Panc1 (cell line): ENCODE data around the gene LENEP. TPM values are rescaled to one million over a fixed set of nuclear protein-coding genes. Genes with fewer than 3 reads are reported as not detected.
A peak's percentile ranks its signal among the peaks of the same experiment; 100 is the strongest.

Source experiments
- ATAC-seq: fragments of 200-7000 bp; cut with Tn5 transposase; 2 replicates; pipeline ENCODE4 v1.9.1; 2020; ENCODE audit warnings: mild to moderate bottlenecking, moderate library complexity
- BruUV-seq: library from RNA; stranded (reverse); fragments of 400-500 nt; replicated peaks from 2 replicates; lab custom pipeline; 2021; lab: Mats Ljungman, UMichigan
- CTCF ChIA-PET: fragments of 300-600 bp; sonication (Branson Sonifier 250); formaldehyde crosslinking; loops from one replicate; lab custom pipeline; 2022; ENCODE audit warnings: antibody characterized with exemption; lab: Charles Lee
- POLR2A ChIA-PET: fragments of 300-600 bp; sonication (Branson Sonifier 250); formaldehyde crosslinking; loops from one replicate; lab custom pipeline; 2022; ENCODE audit warnings: antibody characterized with exemption; lab: Charles Lee
- DNase-seq: peaks from one replicate; pipeline ENCODE4 v3.0.0-alpha.2; 2010; ENCODE audit warnings: low read depth, low spot score
- H3K27ac ChIP-seq: 2 replicates; pipeline ENCODE4 v1.5.1; 2011; ENCODE audit warnings: mild to moderate bottlenecking, low read length, inconsistent platforms
- H3K27me3 ChIP-seq: fragments of 200-500 bp; sonication (Bioruptor generic); 2 replicates; pipeline ENCODE4 v1.6.0; 2014; ENCODE audit warnings: low read length, inconsistent platforms; ENCODE audit not compliant: control insufficient read depth, insufficient read depth
- H3K36me3 ChIP-seq: fragments of 200-500 bp; sonication (Bioruptor generic); 2 replicates; pipeline ENCODE4 v1.5.1; 2014; ENCODE audit warnings: inconsistent platforms, mild to moderate bottlenecking, low read length, moderate library complexity; ENCODE audit not compliant: control insufficient read depth, insufficient read depth
- H3K4me1 ChIP-seq: 2 replicates; pipeline ENCODE4 v1.5.1; 2011; ENCODE audit warnings: inconsistent platforms, mild to moderate bottlenecking, low read length, moderate library complexity; ENCODE audit not compliant: control insufficient read depth, insufficient read depth
- H3K4me3 ChIP-seq, 2 experiments: 2 replicates each; pipeline ENCODE4 v1.5.1; 2011 to 2012; ENCODE audit warnings: low read depth in 2 of 2, low read length in 2 of 2, mild to moderate bottlenecking in 2 of 2, inconsistent platforms in 1 of 2, moderate library complexity in 1 of 2
- H3K9me3 ChIP-seq: fragments of 200-500 bp; sonication (Bioruptor generic); 2 replicates; pipeline ENCODE4 v1.5.1; 2014; ENCODE audit warnings: low read depth, mild to moderate bottlenecking, inconsistent platforms, low read length, moderate library complexity; ENCODE audit not compliant: control insufficient read depth, insufficient read depth
- POLR2AphosphoS5 ChIP-seq: IDR thresholded peaks from 2 replicates; pipeline ENCODE4 v1.6.1; 2012; ENCODE audit warnings: mild to moderate bottlenecking, low read depth, low read length, moderate library complexity
- SIN3A ChIP-seq: IDR thresholded peaks from 2 replicates; pipeline ENCODE4 v1.6.1; 2012; ENCODE audit warnings: low read depth, mild to moderate bottlenecking, low read length, moderate library complexity, borderline replicate concordance; ENCODE audit not compliant: insufficient read depth
- TCF7L2 ChIP-seq: IDR thresholded peaks from 2 replicates; pipeline ENCODE4 v1.6.1; 2011; ENCODE audit warnings: mild to moderate bottlenecking, low read depth, low read length, inconsistent platforms
- in situ Hi-C: cut with HindIII; loops from 2 replicates; pipeline ENCODE4 v1.10.0; 2016; ENCODE audit warnings: low sequenced_read_pairs, low pct_unique_long_range_greater_than_20kb
- intact Hi-C: fragments of 100-400 bp; cut with micrococcal nuclease; formaldehyde crosslinking; loops from one replicate; pipeline ENCODE4 v1.10.0; 2022; ENCODE audit not compliant: unreplicated experiment
- total RNA-seq: library from RNA; stranded (reverse); gene quantifications from one replicate; pipeline ENCODE4 v1.2.1, GENCODE V29; 2021; ENCODE audit not compliant: unreplicated experiment
- TF ChIP-seq, protein P1 (sequence below), 2 experiments: IDR thresholded peaks; 2 replicates each; pipeline ENCODE4 v1.6.1; 2011 to 2012; ENCODE audit warnings: low read depth in 2 of 2, control low read depth in 1 of 2, low read length in 1 of 2, mild to moderate bottlenecking in 1 of 2, moderate library complexity in 1 of 2; ENCODE audit not compliant: insufficient read depth in 1 of 2
- TF ChIP-seq, protein P2 (sequence below): fragments of 450-650 bp; IDR thresholded peaks from 2 replicates; pipeline ENCODE4 v1.5.1; 2017; ENCODE audit warnings: mild to moderate bottlenecking

LENEP gene
- total RNA-seq, 1 experiment from 2014 or later: 0.67 TPM

DNA sequence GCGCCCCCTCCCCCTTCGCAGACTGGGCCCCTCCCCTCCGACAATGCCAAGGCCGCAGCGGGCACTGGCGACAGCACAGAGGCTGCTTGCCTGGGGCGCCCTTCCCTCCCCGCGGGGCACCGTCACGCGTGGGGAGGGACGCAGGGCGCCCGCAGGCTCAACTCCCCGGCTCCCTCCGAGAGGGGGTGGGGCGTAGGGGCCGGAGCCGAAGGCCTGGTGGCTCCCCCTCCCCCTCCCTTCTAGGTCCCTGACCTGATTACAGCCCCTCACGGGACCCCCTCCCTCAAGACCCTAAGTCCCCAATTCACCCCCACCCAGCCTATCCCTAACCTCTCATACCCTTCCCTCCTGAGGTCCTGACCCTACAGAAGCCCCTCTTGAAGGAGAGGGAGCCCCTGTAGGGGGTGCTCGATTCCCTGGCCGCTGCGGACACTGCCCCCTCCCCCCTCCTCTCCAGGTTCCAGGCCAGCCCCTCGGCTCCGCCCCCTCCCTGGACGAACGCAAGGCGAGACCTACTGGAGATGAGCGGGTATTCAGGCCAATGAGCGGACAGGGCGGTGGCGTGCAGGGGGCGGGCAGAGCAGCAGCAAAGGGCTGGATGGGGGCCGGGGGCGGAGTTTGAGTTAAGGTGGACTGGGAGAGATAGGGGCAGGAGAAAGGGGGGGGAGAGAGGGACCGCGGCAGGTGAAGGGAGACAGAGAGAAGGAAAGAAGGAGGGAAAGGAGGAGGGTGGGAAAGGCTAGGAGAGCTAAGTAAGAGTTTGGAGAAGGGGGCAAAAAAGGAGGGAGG is 8.5 kb downstream of the LENEP start:
- ChIA-PET CTCF (interaction anchor here (0.6 to 1.8 kb wide), 4 partner anchors 14 to 165 kb away, joined by 3 to 6 read pairs (median 4); no protein-coding TSS in a partner anchor), POLR2A (interaction anchor here (0.6 to 0.7 kb wide), 2 partner anchors 28 to 42 kb away, joined by 3 read pairs; partner anchors contain the start of gene CKS1B)
- in situ Hi-C loops (no loop called here), intact Hi-C loops (loop anchor here (5.0 kb wide), 1 partner anchor 275 kb away; no protein-coding TSS in a partner anchor)
- TF ChIP-seq POLR2AphosphoS5 (0 out of 2 replicates have a peak, but pooled peaks have one; percentile 30), SIN3A (no peak), TCF7L2 (no peak)
- TF ChIP-seq, protein P1, sequence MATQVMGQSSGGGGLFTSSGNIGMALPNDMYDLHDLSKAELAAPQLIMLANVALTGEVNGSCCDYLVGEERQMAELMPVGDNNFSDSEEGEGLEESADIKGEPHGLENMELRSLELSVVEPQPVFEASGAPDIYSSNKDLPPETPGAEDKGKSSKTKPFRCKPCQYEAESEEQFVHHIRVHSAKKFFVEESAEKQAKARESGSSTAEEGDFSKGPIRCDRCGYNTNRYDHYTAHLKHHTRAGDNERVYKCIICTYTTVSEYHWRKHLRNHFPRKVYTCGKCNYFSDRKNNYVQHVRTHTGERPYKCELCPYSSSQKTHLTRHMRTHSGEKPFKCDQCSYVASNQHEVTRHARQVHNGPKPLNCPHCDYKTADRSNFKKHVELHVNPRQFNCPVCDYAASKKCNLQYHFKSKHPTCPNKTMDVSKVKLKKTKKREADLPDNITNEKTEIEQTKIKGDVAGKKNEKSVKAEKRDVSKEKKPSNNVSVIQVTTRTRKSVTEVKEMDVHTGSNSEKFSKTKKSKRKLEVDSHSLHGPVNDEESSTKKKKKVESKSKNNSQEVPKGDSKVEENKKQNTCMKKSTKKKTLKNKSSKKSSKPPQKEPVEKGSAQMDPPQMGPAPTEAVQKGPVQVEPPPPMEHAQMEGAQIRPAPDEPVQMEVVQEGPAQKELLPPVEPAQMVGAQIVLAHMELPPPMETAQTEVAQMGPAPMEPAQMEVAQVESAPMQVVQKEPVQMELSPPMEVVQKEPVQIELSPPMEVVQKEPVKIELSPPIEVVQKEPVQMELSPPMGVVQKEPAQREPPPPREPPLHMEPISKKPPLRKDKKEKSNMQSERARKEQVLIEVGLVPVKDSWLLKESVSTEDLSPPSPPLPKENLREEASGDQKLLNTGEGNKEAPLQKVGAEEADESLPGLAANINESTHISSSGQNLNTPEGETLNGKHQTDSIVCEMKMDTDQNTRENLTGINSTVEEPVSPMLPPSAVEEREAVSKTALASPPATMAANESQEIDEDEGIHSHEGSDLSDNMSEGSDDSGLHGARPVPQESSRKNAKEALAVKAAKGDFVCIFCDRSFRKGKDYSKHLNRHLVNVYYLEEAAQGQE (IDR thresholded peaks at IDR 0.05; ENCODE audit: insufficient read depth in 1 of 2, low read depth in 2 of 2, low read length in 1 of 2): no peak
- TF ChIP-seq, protein P2, sequence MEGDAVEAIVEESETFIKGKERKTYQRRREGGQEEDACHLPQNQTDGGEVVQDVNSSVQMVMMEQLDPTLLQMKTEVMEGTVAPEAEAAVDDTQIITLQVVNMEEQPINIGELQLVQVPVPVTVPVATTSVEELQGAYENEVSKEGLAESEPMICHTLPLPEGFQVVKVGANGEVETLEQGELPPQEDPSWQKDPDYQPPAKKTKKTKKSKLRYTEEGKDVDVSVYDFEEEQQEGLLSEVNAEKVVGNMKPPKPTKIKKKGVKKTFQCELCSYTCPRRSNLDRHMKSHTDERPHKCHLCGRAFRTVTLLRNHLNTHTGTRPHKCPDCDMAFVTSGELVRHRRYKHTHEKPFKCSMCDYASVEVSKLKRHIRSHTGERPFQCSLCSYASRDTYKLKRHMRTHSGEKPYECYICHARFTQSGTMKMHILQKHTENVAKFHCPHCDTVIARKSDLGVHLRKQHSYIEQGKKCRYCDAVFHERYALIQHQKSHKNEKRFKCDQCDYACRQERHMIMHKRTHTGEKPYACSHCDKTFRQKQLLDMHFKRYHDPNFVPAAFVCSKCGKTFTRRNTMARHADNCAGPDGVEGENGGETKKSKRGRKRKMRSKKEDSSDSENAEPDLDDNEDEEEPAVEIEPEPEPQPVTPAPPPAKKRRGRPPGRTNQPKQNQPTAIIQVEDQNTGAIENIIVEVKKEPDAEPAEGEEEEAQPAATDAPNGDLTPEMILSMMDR: peak; percentile 80; the same call in 1 of the 2 replicates
- DNase-seq (peak; percentile 97), ATAC-seq (peak; percentile 80)
- H3K27ac ChIP-seq: peak overlapping the region; percentile 94
- no TSS peak for BruUV-seq
- no peaks in the 10 kb centered on the region for H3K9me3 ChIP-seq
- H3K36me3 ChIP-seq: peaks cover 5% of the 10 kb centered on the region; the same call in 1 of the 2 replicates
- no peaks in the 10 kb centered on the region for H3K27me3 ChIP-seq
- H3K4me1 ChIP-seq: peaks cover 33% of the 10 kb centered on the region
- H3K4me3 ChIP-seq: peak overlapping the region; percentile 69 to 74

DNA sequence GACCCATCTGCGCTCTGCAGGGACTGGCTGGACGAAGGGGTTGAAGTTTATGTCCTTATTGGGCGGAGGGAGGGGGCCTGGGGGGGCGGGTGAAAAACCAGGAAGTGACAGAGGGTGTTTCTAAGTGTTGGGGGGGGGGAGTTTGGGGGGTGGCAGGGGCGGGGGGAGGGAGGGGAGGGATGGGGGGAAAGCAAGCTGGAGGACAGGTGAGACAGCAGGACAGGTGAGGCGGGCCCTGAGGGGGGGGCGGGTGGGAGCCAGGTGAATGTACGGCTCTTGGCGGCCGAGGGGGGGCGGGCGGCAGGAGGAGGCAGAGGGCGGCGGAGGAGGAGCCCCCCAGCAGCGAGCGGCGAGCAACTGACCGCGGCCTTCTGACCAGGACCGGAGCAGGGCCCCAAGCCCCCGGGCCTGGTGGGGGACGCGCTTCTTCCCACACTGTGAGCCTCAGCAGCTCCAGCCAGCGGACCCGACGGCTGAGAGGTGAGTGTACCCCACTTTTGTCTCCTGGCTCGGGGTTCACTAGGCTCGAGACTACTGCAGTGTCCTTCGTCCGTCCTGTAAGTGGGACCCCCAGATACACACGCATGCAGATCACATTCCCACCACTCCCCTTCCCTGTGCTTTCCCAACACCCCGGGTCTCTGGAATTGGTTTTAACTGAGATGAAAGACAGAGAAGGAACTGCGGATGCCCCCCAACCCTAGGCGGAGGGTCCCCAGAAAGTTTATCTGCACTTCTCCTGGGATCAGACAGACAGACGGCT is 9.3 kb downstream of the LENEP start, which contains the start of gene ZBTB7B:
ZBTB7B (plus strand) TSS at position 339 of the 763 bp plus-strand sequence. CDS start 11,859 bp downstream, outside the sequence.
- POLR2A ChIA-PET: interaction anchor here (0.6 to 0.7 kb wide), 2 partner anchors 23 to 41 kb away, joined by 3 read pairs; no protein-coding TSS in a partner anchor

More for the DNA sequence above, 9.3 kb downstream of the LENEP start, which contains the start of gene ZBTB7B:
- H3K4me3 ChIP-seq: peak within 1 kb of the TSS; percentile 80 to 98
- H3K36me3 ChIP-seq: peaks cover 5% of the 10 kb centered on the region; the same call in 1 of the 2 replicates
- no peaks in the 10 kb centered on the region for H3K27me3 ChIP-seq
- H3K27ac ChIP-seq: peak within 1 kb of the TSS; percentile 99
- no TSS peak for BruUV-seq
- peaks cover 39% of the 10 kb centered on the region for H3K4me1 ChIP-seq
- H3K9me3 ChIP-seq: no peaks in the 10 kb centered on the region
- ATAC-seq: peak; percentile 17
- TF ChIP-seq TCF7L2: no peak
- TF ChIP-seq, protein P2: no peak
- no peak for TF ChIP-seq SIN3A
- TF ChIP-seq, protein P1 (IDR thresholded peaks at IDR 0.05; ENCODE audit: insufficient read depth in 1 of 2, low read depth in 2 of 2, low read length in 1 of 2): no peak
- no peak; the same call in 1 of the 2 replicates for TF ChIP-seq POLR2AphosphoS5
- CTCF ChIA-PET: interaction anchor here (0.6 to 1.8 kb wide), 3 partner anchors 15 to 31 kb away, joined by 3 to 6 read pairs (median 5); no protein-coding TSS in a partner anchor
- DNase-seq: no peak
- intact Hi-C loops (loop anchor here (5.0 kb wide), 1 partner anchor 275 kb away; no protein-coding TSS in a partner anchor), in situ Hi-C loops (no loop called here)
